ENCODE results near the gene ASPRV1. TPM values are rescaled to one million over a fixed set of nuclear protein-coding genes. Genes with fewer than 3 reads are reported as not detected.

ASPRV1 gene
- polyA plus RNA-seq, 2 of the 4 experiments (the other 2 are of a cell fraction), result 0.36 TPM

DNA sequence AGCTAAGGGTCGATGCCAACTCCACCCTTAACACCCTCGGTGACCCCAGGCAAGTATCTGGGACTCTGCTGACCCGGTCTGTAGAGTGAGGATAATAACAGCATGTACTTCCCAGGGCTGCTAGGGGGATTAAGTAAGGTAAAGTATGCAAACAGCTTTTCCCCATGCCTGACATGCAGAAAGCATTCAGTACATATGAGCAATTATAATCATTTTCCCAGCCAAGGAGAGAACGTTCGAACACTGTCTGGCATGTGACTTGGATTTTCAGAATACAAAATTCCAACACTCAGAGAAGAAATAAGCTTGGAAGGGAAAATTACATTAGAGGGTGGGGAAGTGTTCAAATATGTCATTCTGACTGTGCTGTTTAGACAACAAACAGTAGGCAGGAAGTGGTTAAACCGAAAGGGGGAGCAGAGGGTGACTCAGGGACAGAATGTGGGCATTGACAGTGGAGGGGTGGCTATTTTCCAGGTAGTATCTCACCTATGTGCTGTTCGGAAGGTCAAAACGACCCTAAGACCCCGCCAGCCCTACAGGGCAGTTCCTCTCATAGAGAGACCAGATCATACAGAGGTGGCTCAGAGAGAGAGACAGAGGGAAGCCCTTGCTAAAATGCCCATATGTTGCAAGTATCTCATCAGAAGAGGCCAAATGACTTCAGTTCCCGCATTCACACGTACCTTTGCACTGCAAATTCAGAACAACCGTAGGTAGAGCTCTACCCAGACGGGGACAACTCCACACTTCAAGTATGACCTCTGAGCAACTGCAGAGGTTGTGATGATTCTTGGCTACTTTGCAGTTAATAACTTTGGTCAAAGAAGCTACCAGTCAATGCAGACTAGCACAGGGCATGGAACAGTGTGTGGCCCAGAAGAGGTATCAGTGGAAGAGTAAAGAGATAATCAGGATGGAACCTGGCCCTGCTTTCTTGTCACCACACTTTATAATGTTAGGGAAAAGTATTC, 14.8 kb downstream of the ASPRV1 start (continued):
- TF ChIP-seq MAFK (IDR thresholded peaks at IDR 0.05; ENCODE audit: partially characterized antibody) (peak; percentile 42), CBX2 (IDR thresholded peaks at IDR 0.05; ENCODE audit: borderline replicate concordance, low read depth) (no peak)

DNA sequence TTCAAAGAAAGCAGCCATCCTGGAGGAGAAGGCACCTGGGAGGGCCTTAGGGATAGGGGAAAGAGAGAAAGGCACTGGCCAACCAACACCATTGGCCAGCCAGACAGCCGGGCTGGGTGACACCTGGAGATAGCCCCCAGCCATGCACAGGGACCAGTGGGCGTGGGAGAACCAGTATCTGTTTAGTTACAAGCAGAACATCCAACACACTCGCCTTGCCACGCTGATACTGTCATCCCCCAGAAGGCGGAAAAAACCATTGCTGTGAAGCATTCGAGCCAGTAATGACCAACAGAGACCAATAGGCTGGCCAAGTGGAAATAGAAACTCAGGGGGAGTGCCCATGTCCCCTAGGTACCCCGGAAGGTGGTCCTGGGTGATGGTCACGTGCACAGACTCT, 15.5 kb downstream of the ASPRV1 start:
- Histone ChIP-seq H3K4me1 (peaks cover 19% of the 10 kb centered on the region), H3K4me2 (peak overlapping the region; percentile 60), H3K4me3 (no peak overlapping the region), H3K9me3 (no peaks in the 10 kb centered on the region), H3K27ac (peak overlapping the region; percentile 49 to 69; a peak in 5 of 6 replicates)
- ChIA-PET CTCF (interaction anchor here (0.8 to 4.8 kb wide), 7 partner anchors 9 to 221 kb away, joined by 3 to 22 read pairs (median 5); partner anchors contain the start of gene MXD1), POLR2A (interaction anchor here (1.2 kb wide), 1 partner anchor 30 kb away, joined by 3 read pairs; no protein-coding TSS in a partner anchor)
- FAIRE-seq (no peak), ATAC-seq (peak in 1 of 2 experiments; percentile 12; a peak in 4 of 6 replicates), DNase-seq (ENCODE audit: low read depth in 1 of 2, low spot score in 1 of 2) (no peak)
- no peak for TF ChIP-seq RCOR1 (IDR thresholded peaks at IDR 0.05; ENCODE audit: low read depth, low read length)
- TF ChIP-seq RAD21 (conservative IDR thresholded peaks at IDR 0.05 in 1 of 2, IDR thresholded peaks at IDR 0.05 in 1 of 2), result no peak
- no peak for TF ChIP-seq KDM5A (IDR thresholded peaks at IDR 0.05)
- WGBS (ENCODE audit: missing lambda C conversion rate), result 74% methylated on average over 8 of the region's 8 CpGs

DNA sequence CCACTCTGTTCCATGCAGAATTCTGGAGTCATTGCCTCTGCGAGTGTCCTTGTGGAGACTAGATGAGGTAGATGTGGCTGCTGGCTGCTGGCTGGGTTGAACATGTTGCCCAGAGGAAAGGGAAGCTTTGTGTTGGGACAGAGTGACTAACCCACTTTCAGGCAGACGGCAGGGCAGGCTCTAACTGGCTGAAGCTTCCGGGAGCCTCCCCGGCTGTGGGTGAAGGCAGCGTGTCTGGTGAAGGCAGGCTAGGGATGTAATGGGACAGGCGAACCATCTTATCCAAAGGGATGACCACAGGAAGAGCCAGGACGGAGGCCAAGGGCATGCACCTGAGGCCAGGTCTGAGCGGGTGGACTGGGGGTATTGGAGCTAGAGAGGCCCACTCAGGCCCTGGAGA, 16.0 kb downstream of the ASPRV1 start:
- Histone ChIP-seq H3K4me3 (no peak overlapping the region), H3K4me1 (peaks cover 19% of the 10 kb centered on the region), H3K4me2 (no peak overlapping the region), H3K9me3 (no peaks in the 10 kb centered on the region), H3K27ac (peak overlapping the region; percentile 49 to 69; a peak in 5 of 6 replicates)
- ATAC-seq (no peak), DNase-seq (ENCODE audit: low read depth in 1 of 2, low spot score in 1 of 2) (no peak), FAIRE-seq (no peak)
- TF ChIP-seq, protein P1, sequence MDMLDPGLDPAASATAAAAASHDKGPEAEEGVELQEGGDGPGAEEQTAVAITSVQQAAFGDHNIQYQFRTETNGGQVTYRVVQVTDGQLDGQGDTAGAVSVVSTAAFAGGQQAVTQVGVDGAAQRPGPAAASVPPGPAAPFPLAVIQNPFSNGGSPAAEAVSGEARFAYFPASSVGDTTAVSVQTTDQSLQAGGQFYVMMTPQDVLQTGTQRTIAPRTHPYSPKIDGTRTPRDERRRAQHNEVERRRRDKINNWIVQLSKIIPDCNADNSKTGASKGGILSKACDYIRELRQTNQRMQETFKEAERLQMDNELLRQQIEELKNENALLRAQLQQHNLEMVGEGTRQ (IDR thresholded peaks at IDR 0.05), result no peak
- TF ChIP-seq ZFP36 (IDR thresholded peaks at IDR 0.05; ENCODE audit: borderline replicate concordance, partially characterized antibody), result no peak
- no peak for TF ChIP-seq JUN (IDR thresholded peaks at IDR 0.05)
- no peak for TF ChIP-seq NPAS2 (CRISPR knock-in tag; IDR thresholded peaks at IDR 0.05; ENCODE audit: borderline replicate concordance)
- no peak for TF ChIP-seq CHD2 (IDR thresholded peaks at IDR 0.05; ENCODE audit: low read length, partially characterized antibody)
- TF ChIP-seq ZNF302 (CRISPR knock-in tag; IDR thresholded peaks at IDR 0.05), result no peak
- TF ChIP-seq MAZ (IDR thresholded peaks at IDR 0.05; ENCODE audit: borderline replicate concordance, low read depth, low read length), result no peak
- no peak for TF ChIP-seq HDAC2 (IDR thresholded peaks at IDR 0.05)
- TF ChIP-seq, protein P2, sequence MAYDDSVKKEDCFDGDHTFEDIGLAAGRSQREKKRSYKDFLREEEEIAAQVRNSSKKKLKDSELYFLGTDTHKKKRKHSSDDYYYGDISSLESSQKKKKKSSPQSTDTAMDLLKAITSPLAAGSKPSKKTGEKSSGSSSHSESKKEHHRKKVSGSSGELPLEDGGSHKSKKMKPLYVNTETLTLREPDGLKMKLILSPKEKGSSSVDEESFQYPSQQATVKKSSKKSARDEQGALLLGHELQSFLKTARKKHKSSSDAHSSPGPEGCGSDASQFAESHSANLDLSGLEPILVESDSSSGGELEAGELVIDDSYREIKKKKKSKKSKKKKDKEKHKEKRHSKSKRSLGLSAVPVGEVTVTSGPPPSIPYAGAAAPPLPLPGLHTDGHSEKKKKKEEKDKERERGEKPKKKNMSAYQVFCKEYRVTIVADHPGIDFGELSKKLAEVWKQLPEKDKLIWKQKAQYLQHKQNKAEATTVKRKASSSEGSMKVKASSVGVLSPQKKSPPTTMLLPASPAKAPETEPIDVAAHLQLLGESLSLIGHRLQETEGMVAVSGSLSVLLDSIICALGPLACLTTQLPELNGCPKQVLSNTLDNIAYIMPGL (CRISPR knock-in tag; IDR thresholded peaks at IDR 0.05; ENCODE audit: borderline replicate concordance), result no peak
- TF ChIP-seq, protein P3, sequence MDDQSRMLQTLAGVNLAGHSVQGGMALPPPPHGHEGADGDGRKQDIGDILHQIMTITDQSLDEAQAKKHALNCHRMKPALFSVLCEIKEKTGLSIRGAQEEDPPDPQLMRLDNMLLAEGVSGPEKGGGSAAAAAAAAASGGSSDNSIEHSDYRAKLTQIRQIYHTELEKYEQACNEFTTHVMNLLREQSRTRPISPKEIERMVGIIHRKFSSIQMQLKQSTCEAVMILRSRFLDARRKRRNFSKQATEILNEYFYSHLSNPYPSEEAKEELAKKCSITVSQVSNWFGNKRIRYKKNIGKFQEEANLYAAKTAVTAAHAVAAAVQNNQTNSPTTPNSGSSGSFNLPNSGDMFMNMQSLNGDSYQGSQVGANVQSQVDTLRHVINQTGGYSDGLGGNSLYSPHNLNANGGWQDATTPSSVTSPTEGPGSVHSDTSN (IDR thresholded peaks at IDR 0.05), result no peak
- ChIA-PET POLR2A (interaction anchor here (1.1 kb wide), 1 partner anchor 31 kb away, joined by 3 read pairs; no protein-coding TSS in a partner anchor), CTCF (interaction anchor here (0.9 to 4.8 kb wide), 7 partner anchors 9 to 221 kb away, joined by 3 to 22 read pairs (median 5); partner anchors contain the start of gene MXD1)
- 90% methylated on average over 8 of the region's 8 CpGs for WGBS (ENCODE audit: missing lambda C conversion rate)
